ENCODE measurements around the gene FOSL1.
"Not testable (repeated sequence)": the region's sequence is repeated elsewhere in the genome, so short reads cannot be mapped to it uniquely, and the experiment has no call there.

FOSL1 gene

DNA sequence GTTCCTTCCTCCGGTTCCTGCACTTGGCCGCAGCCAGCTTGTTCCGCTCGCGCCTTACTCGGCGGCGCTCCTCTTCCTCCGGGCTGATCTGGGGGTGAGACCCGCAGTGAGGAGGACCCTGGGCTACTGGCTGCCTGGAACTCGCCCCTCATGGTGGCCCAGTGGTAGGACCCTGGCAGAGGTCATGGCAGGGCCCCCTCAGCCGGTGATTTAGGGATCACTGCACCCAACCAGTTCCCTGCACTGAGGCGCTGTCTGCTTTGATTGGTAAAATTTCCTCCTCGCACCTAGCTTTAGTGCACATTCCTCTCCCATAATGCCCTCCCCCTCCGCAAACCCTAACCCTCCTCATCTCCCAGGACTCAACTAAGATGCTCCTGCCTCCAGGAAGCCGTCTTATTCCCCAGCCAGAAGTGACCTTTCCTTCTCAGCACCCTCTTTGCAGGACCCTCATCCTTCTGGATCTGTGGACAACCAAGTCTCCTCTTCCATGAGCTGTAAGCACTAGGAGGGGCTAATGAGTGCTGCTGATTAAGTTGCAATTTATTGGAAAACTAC, 6.1 kb downstream of the FOSL1 start:
- no peak for FAIRE-seq

DNA sequence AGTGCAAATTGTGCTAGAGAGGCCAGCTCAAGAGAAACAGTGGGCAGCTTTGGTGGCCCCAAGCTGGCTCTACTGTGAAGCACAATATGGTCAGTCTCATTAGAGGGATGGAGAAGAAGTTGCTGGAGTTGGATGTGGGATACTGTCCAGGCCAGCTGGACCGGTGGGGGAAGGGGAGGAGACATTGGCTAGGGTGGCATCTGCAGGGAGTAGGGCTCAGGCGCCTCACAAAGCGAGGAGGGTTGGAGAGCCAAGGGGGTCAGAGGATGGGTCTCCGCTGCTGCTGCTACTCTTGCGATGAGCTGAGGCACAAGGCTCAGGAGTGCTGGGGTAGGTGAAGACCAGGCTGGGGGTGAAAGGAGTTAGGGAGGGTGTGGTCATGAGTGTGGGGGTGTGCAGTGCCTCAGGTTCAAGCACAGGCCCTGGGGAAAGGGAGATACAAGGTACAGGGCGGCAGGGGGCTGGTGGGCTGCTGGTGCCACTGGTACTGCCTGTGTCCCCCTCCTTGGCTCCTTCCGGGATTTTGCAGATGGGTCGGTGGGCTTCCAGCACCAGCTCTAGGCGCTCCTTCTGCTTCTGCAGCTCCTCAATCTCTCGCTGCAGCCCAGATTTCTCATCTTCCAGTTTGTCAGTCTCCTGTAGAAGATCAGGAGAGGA, 7.4 kb downstream of the FOSL1 start:
- no peak for FAIRE-seq

- FAIRE-seq: not testable (repeated sequence)
Measured at GRCh38 chr11:65892137-65892540, 8.0 kb downstream of the FOSL1 start.

- FAIRE-seq: no peak
Measured at GRCh38 chr11:65891219-65892136, 8.7 kb downstream of the FOSL1 start.

GRCh38 chr11:65890324-65891218, 9.6 kb downstream of the FOSL1 start, which contains the start of gene CCDC85B:
Gene CCDC85B (plus strand): TSS chr11:65890673. CDS start chr11:65890784, 111 bp downstream.
- no peak for FAIRE-seq

GRCh38 chr11:65888163-65888814, 11.9 kb downstream of the FOSL1 start, which contains the start of gene FIBP:
Gene FIBP (minus strand): TSS chr11:65888471. CDS start chr11:65888418, 53 bp downstream.
- FAIRE-seq: no peak

GRCh38 chr11:65887723-65888162, 12.4 kb downstream of the FOSL1 start:
- no peak for FAIRE-seq

- FAIRE-seq: no peak
Measured at GRCh38 chr11:65886826-65887722, 13.1 kb downstream of the FOSL1 start.

DNA sequence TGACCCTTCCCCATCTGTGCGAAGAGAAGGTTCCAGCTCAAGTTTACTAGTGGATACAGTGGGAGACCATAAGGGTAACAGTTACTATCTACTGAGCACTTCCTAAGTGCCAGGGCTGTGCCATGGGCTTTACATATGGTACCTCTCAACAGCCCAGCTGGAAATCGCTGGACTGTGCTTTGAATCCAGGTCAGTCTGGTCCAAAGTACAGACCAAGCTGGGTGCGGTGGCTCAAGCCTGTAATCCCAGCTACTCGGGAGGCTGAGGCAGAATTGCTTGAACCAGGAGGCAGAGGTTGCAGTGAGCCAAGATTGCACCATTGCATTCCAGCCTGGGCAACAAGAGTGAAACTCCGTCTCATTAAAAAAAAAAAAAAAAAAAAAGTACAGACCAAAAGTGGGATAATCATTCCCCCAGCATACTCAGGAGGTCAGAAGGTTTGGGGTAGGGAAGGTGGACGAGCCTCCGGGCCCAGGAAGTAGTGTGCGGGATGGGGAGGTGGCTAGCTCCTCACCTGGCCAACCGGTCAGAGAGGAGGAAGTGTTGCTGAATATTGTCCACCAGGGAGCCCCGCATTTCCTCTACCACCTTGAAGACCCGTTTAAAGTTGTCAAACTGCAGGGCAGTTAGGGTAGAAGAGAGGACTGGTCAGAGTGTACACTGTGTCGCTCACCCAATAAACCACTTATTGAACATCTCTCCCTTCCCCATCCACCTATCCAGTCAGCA, 14.2 kb downstream of the FOSL1 start:
- FAIRE-seq: no peak

DNA sequence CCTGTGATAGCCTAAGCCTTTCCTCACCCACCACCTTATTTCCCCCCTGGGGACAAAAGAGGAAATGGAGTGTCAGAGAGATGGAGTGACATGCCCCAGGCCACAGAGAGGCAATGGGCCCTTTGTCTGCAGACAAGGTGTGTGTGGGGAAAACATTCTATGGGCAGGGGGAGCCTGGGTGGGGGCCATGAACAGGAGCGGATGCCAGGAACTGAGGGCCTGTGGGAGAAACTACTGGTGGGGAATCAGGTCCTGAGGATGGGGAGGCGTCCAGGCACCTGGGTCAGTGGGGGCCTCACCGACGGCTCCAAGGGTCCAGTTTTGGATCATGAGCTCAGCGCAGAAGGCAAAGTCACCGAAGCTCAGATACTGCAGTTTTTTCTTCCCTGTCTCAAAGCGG, 15.0 kb downstream of the FOSL1 start:
- no peak for FAIRE-seq

DNA sequence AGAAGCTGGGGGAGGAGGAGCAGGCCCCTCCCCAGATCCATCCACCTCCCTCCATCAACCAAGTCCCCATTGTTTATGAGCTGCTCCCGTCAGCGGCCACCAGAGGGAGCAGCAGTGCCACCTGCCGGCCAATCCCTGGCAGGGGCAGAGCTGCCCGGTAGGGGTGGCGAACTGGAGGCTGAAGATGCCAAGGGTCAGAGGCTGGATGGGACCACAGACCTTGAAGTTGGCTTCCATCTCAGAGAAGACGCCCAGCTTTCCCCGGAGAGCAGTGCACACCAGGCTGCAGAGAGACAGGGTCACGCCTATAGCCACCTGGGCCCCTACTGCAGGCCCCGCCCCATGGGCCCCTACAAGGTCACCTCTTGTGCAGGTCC, 15.5 kb downstream of the FOSL1 start:
- FAIRE-seq: no peak

GRCh38 chr11:65883786-65884715, 16.1 kb downstream of the FOSL1 start:
- no peak for FAIRE-seq

GRCh38 chr11:65883058-65883761, 17.0 kb downstream of the FOSL1 start:
- FAIRE-seq: no peak

GRCh38 chr11:65882120-65883057, 17.8 kb downstream of the FOSL1 start:
- FAIRE-seq: no peak

- no peak for FAIRE-seq
Measured at GRCh38 chr11:65880844-65881421, 19.3 kb downstream of the FOSL1 start.

DNA sequence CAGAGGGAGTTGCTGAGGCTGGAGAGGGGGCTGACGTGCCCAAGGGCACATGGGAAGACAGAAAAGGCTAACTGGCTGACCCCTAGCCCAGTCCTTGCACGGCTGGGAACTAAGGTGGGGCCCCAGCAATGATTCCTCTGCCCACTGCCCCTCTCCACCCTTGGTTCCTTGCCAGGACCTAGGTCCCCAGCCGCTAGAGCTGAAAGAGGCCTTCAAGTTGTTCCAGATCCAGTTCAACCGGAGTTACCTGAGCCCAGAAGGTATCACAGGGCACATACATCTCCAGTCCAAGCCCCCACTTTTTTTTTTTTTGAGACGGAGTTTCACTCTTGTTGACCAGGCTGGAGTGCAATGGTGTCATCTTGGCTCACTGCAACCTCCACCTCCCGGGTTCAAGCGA, 20.2 kb downstream of the FOSL1 start:
- no peak for FAIRE-seq

GRCh38 chr11:65879617-65880016, 20.6 kb downstream of the FOSL1 start, which contains the start of gene CTSW:
Gene CTSW (plus strand): TSS chr11:65879837. CDS start chr11:65879855, 18 bp downstream.
- no peak for FAIRE-seq
